ENCODE data around the gene PDGFB. TPM values are rescaled to one million over a fixed set of nuclear protein-coding genes. Genes with fewer than 3 reads are reported as not detected.
A peak's percentile ranks its signal among the peaks of the same experiment; 100 is the strongest.

Gene PDGFB
- polyA plus RNA-seq, 4 donors: 0.22 to 7.5 (median 2.8) TPM

DNA sequence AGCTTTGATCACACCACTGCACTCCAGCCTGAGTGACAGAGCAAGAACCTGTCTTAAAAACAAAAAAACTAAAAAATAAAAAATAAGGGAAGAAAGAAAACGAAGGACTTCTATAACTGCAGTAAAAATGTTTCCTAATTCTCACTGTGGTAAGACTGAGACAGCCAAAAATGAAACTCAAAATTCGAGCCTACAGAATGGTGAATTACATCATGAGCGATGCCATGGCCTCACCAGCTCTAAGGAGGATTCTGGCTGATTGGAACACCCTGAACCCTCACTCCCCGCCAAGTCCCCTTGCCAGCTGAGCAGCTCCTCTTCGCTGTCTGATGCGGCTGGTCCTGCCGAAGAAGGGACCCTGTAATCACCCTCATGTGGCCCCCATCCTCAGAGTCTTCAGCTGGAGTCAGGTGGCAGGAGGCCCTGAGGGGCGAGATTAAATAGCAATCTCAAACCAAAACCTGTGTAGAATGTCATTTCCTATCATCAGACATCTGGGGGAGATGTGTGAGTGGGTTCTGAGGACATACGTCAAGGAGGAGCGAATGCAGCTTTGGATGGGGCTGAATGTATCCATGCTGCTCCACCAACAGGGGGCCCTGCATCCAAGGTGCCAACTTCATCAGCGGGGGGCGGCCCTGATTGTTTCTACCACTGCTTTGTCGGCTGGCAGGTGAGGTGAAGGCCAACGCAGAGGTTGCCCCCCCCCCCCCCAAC lies 29.2 kb downstream of the PDGFB start:
- no peaks in the 10 kb centered on the region for H3K9me3 ChIP-seq (ENCODE audit: control insufficient read depth in 2 of 2, insufficient read depth in 1 of 2, low read depth in 1 of 2, low read length in 1 of 2)
- no peaks in the 10 kb centered on the region for H3K4me1 ChIP-seq (ENCODE audit: control insufficient read depth in 3 of 3, insufficient read depth in 2 of 3, low read depth in 1 of 3, low read length in 2 of 3)
- H3K27me3 ChIP-seq (ENCODE audit: control insufficient read depth in 3 of 3, insufficient read depth in 3 of 3, low read length in 3 of 3): peaks cover 0 to 7% (median 5%) of the 10 kb centered on the region in 3 donors
- no peak for DNase-seq
- no peak for FAIRE-seq
- H3K27ac ChIP-seq (ENCODE audit: low read depth in 1 of 3, low read length in 2 of 3): no peak overlapping the region
- H3K36me3 ChIP-seq (ENCODE audit: control insufficient read depth in 3 of 3, insufficient read depth in 2 of 3, low read depth in 1 of 3, low read length in 3 of 3): no peaks in the 10 kb centered on the region
- WGBS, 3 donors: 46 to 63% (median 48%) methylated on average over 14 of the region's 14 CpGs
- no peak overlapping the region for H3K4me3 ChIP-seq (ENCODE audit: low read depth in 1 of 3, low read length in 3 of 3)

DNA sequence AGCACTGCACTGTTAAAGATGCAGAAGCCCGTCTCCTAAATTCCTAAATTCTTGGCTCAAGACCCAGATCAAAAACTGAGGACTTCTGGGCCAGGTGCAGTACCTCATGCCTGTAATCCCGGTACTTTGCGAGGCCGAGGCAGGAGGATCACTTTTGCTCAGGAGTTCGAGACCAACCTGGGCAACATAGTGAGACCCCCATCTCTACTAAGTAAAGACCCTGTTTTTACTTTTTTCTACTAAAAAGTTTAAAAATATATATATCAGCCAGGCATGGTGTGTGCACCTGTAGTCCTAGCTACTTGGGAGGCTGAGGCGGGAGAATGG lies 29.7 kb downstream of the PDGFB start:
- Histone ChIP-seq H3K27ac (ENCODE audit: low read depth in 1 of 3, low read length in 2 of 3) (no peak overlapping the region), H3K9me3 (ENCODE audit: control insufficient read depth in 2 of 2, insufficient read depth in 1 of 2, low read depth in 1 of 2, low read length in 1 of 2) (no peaks in the 10 kb centered on the region), H3K4me1 (ENCODE audit: control insufficient read depth in 3 of 3, insufficient read depth in 2 of 3, low read depth in 1 of 3, low read length in 2 of 3) (no peaks in the 10 kb centered on the region), H3K4me3 (ENCODE audit: low read depth in 1 of 3, low read length in 3 of 3) (no peak overlapping the region), H3K36me3 (ENCODE audit: control insufficient read depth in 3 of 3, insufficient read depth in 2 of 3, low read depth in 1 of 3, low read length in 3 of 3) (no peaks in the 10 kb centered on the region), H3K27me3 (ENCODE audit: control insufficient read depth in 3 of 3, insufficient read depth in 3 of 3, low read length in 3 of 3) (peaks cover 0 to 7% (median 5%) of the 10 kb centered on the region in 3 donors)
- 75 to 80% (median 78%) methylated on average over 6 of the region's 6 CpGs for WGBS, 3 donors
- no peak for DNase-seq
- FAIRE-seq: no peak

DNA sequence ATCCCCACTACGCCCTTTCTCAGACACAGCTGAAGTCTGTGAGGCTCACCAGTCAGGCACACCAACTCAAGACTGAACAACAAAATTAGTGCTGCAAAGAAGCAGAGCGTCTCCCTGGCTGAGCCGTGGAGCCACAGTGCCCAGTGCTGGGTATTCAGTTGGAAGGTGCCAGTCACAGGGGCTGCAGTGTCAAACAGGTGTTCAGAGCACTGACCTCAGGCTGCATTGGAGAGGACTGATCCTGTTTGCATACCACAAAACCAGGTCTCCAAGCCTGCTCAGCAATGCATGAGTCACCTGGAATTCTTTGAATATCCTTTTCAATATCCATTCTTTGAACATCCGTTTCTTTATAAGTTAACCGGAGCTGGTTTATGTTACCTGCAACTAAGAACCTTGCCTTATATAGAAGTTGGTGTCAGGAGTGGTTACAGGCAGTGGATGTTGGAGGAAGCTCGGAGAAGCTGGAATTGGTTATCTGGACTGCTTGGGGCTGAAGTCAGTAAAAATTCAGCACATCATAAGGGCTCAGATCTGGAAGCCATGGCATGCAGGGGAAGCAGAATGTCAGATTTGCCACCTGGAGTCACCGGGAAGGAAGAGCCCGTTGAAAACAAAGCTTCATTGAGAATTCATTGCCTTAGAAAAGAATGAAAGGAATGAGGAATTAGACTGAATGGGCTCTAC lies 30.3 kb downstream of the PDGFB start:
- Histone ChIP-seq H3K36me3 (ENCODE audit: control insufficient read depth in 3 of 3, insufficient read depth in 2 of 3, low read depth in 1 of 3, low read length in 3 of 3) (no peaks in the 10 kb centered on the region), H3K4me3 (ENCODE audit: low read depth in 1 of 3, low read length in 3 of 3) (no peak overlapping the region), H3K4me1 (ENCODE audit: control insufficient read depth in 3 of 3, insufficient read depth in 2 of 3, low read depth in 1 of 3, low read length in 2 of 3) (no peaks in the 10 kb centered on the region), H3K27ac (ENCODE audit: low read depth in 1 of 3, low read length in 2 of 3) (no peak overlapping the region), H3K27me3 (ENCODE audit: control insufficient read depth in 3 of 3, insufficient read depth in 3 of 3, low read length in 3 of 3) (peaks cover 0 to 7% (median 5%) of the 10 kb centered on the region in 3 donors), H3K9me3 (ENCODE audit: control insufficient read depth in 2 of 2, insufficient read depth in 1 of 2, low read depth in 1 of 2, low read length in 1 of 2) (no peaks in the 10 kb centered on the region)
- no peak for FAIRE-seq
- no peak for DNase-seq
- WGBS, 3 donors: 30 to 53% (median 43%) methylated on average over 8 of the region's 8 CpGs

- no peak for FAIRE-seq
- 63 to 82% (median 72%) methylated on average over 9 of the region's 9 CpGs for WGBS, 3 donors
- no peak overlapping the region for H3K4me3 ChIP-seq (ENCODE audit: low read depth in 1 of 3, low read length in 3 of 3)
- DNase-seq: no peak
- no peaks in the 10 kb centered on the region for H3K9me3 ChIP-seq (ENCODE audit: control insufficient read depth in 2 of 2, insufficient read depth in 1 of 2, low read depth in 1 of 2, low read length in 1 of 2)
- no peak overlapping the region for H3K27ac ChIP-seq (ENCODE audit: low read depth in 1 of 3, low read length in 2 of 3)
- no peaks in the 10 kb centered on the region for H3K36me3 ChIP-seq (ENCODE audit: control insufficient read depth in 3 of 3, insufficient read depth in 2 of 3, low read depth in 1 of 3, low read length in 3 of 3)
- peaks cover 0 to 5% (median 5%) of the 10 kb centered on the region in 3 donors for H3K27me3 ChIP-seq (ENCODE audit: control insufficient read depth in 3 of 3, insufficient read depth in 3 of 3, low read length in 3 of 3)
- H3K4me1 ChIP-seq (ENCODE audit: control insufficient read depth in 3 of 3, insufficient read depth in 2 of 3, low read depth in 1 of 3, low read length in 2 of 3): no peaks in the 10 kb centered on the region
Measured at GRCh38 chr22:39214006-39214382, 30.8 kb downstream of the PDGFB start.

DNA sequence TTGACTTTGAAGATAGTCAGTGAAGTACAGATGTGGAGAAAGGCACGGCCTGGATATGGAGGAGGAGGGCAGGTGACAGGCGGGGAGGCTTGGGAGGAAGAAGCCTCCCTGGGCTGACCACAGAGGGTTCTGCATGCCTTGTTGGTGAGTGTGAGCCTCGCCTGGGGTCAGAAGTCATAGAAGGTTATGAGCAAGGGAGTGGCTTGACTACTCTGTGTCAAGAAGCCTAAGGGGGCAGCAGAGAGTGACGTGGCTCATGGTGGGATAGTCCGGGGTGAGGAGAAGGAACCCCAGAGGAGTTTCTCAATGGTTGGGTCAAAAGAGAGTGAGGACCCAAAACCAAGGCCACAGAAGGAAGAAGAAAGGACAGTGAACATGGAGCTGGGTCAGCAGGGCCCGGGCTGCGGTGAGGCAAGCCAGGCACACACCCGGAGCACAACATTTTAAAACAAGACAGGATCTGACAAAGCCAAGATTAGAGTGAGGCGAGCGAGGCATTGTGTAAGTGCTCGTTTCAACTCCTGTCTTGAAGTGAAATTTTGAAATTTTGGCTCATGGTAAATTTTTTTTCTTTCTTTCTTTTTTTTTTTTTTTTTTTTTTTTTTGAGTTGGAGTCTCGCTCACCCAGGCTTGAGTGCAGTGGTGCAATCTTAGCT lies 31.9 kb downstream of the PDGFB start:
- WGBS, 3 donors: 60 to 74% (median 63%) methylated on average over 12 of the region's 12 CpGs
- peaks cover 0 to 5% (median 4%) of the 10 kb centered on the region in 3 donors for H3K27me3 ChIP-seq (ENCODE audit: control insufficient read depth in 3 of 3, insufficient read depth in 3 of 3, low read length in 3 of 3)
- no peaks in the 10 kb centered on the region for H3K4me1 ChIP-seq (ENCODE audit: control insufficient read depth in 3 of 3, insufficient read depth in 2 of 3, low read depth in 1 of 3, low read length in 2 of 3)
- H3K4me3 ChIP-seq (ENCODE audit: low read depth in 1 of 3, low read length in 3 of 3): no peak overlapping the region
- DNase-seq (no peak), FAIRE-seq (no peak)
- H3K36me3 ChIP-seq (ENCODE audit: control insufficient read depth in 3 of 3, insufficient read depth in 2 of 3, low read depth in 1 of 3, low read length in 3 of 3): no peaks in the 10 kb centered on the region
- no peak overlapping the region for H3K27ac ChIP-seq (ENCODE audit: low read depth in 1 of 3, low read length in 2 of 3)
- no peaks in the 10 kb centered on the region for H3K9me3 ChIP-seq (ENCODE audit: control insufficient read depth in 2 of 2, insufficient read depth in 1 of 2, low read depth in 1 of 2, low read length in 1 of 2)

- H3K36me3 ChIP-seq (ENCODE audit: control insufficient read depth in 3 of 3, insufficient read depth in 2 of 3, low read depth in 1 of 3, low read length in 3 of 3): no peaks in the 10 kb centered on the region
- peaks cover 0 to 4% (median 0%) of the 10 kb centered on the region in 3 donors for H3K27me3 ChIP-seq (ENCODE audit: control insufficient read depth in 3 of 3, insufficient read depth in 3 of 3, low read length in 3 of 3)
- no peak overlapping the region for H3K27ac ChIP-seq (ENCODE audit: low read depth in 1 of 3, low read length in 2 of 3)
- no peaks in the 10 kb centered on the region for H3K4me1 ChIP-seq (ENCODE audit: control insufficient read depth in 3 of 3, insufficient read depth in 2 of 3, low read depth in 1 of 3, low read length in 2 of 3)
- no peaks in the 10 kb centered on the region for H3K9me3 ChIP-seq (ENCODE audit: control insufficient read depth in 2 of 2, insufficient read depth in 1 of 2, low read depth in 1 of 2, low read length in 1 of 2)
- DNase-seq (no peak), FAIRE-seq (no peak)
- no peak overlapping the region for H3K4me3 ChIP-seq (ENCODE audit: low read depth in 1 of 3, low read length in 3 of 3)
- WGBS, 3 donors: 41 to 84% (median 48%) methylated on average over 9 of the region's 9 CpGs
Measured at GRCh38 chr22:39209756-39210155, 35.0 kb downstream of the PDGFB start.

DNA sequence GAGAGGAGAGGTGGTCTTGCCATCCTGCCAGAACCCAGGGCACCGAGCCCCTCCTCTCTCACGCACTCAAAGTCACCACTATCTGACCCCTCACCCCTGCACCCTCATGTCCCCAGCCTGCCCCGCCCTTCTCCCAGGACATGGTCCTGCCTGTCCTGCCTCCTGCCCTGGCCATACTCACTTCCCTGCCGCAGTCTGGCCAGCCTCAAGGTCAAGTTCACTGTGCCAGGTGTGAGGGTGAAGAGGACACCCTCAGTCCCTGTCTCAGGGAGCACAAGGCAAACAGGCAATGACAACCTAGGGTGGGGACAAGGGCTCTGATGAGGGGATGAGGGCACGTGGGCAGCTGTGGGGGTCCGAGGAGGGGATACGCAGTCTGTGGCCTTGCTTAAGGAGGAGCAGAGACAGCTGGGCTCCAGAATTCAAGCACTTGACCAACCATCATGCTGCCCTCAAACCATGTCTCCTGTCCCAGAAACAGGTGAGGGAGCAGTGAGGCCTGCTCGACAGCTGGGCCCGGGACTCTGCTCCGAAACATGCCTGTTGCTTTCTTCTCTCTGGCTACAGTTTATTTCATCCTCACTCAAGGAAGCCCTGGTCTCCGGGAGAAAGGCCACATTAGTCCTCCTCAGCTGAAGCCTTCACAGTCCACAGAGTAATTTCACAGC lies 36.6 kb downstream of the PDGFB start:
- H3K9me3 ChIP-seq (ENCODE audit: control insufficient read depth in 2 of 2, insufficient read depth in 1 of 2, low read depth in 1 of 2, low read length in 1 of 2): no peaks in the 10 kb centered on the region
- H3K4me3 ChIP-seq (ENCODE audit: low read depth in 1 of 3, low read length in 3 of 3): no peak overlapping the region
- no peaks in the 10 kb centered on the region for H3K27me3 ChIP-seq (ENCODE audit: control insufficient read depth in 3 of 3, insufficient read depth in 3 of 3, low read length in 3 of 3)
- no peaks in the 10 kb centered on the region for H3K36me3 ChIP-seq (ENCODE audit: control insufficient read depth in 3 of 3, insufficient read depth in 2 of 3, low read depth in 1 of 3, low read length in 3 of 3)
- 77 to 81% (median 80%) methylated on average over 11 of the region's 11 CpGs for WGBS, 3 donors
- no peak overlapping the region for H3K27ac ChIP-seq (ENCODE audit: low read depth in 1 of 3, low read length in 2 of 3)
- DNase-seq (no peak), FAIRE-seq (no peak)
- H3K4me1 ChIP-seq (ENCODE audit: control insufficient read depth in 3 of 3, insufficient read depth in 2 of 3, low read depth in 1 of 3, low read length in 2 of 3): no peaks in the 10 kb centered on the region

DNA sequence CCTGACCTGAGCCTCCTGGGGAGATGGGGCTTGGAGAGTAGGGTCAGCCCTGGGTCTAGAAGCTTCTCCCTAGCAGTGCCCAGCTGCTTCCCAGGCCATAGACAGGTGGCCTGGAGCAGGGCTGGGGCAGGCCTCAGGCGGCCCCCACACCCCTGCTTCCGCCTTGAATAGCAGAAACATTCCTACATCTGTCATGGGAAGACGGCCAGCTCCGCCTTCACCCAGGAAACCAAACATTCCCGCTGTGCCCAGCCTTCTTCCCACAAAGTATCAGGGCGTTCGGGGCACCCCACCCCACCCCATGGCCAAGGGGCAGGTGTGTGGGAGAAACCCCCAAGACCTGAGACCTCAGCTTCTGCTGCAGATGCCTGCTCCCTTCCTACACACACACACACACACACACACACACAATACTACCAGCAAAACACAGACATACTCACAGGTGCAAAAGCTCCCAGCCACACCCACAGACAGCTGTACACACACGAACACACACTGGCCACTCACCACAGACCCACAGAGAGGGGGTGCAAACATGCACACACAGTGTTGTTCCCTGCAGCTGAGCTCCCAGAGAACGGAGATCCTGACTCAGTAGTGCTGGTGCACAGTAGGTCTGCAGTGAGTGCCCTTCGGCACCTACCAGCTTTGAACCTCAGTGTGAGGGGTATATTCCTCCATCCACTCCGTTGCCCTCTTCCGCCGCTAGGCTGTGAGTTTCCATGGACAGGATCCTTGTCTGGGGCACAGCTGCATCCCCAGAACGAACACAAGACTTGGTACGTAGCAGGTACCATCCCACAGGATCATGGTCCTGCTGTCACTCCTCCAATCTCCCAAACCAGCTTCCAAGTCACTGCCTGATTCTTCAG lies 37.4 kb downstream of the PDGFB start:
- Histone ChIP-seq H3K4me3 (ENCODE audit: low read depth in 1 of 3, low read length in 3 of 3) (no peak overlapping the region), H3K27me3 (ENCODE audit: control insufficient read depth in 3 of 3, insufficient read depth in 3 of 3, low read length in 3 of 3) (no peaks in the 10 kb centered on the region), H3K36me3 (ENCODE audit: control insufficient read depth in 3 of 3, insufficient read depth in 2 of 3, low read depth in 1 of 3, low read length in 3 of 3) (no peaks in the 10 kb centered on the region), H3K4me1 (ENCODE audit: control insufficient read depth in 3 of 3, insufficient read depth in 2 of 3, low read depth in 1 of 3, low read length in 2 of 3) (no peaks in the 10 kb centered on the region), H3K27ac (ENCODE audit: low read depth in 1 of 3, low read length in 2 of 3) (no peak overlapping the region), H3K9me3 (ENCODE audit: control insufficient read depth in 2 of 2, insufficient read depth in 1 of 2, low read depth in 1 of 2, low read length in 1 of 2) (no peaks in the 10 kb centered on the region)
- FAIRE-seq: no peak
- DNase-seq: peak in 1 of 2 donors; percentile 20
- 35 to 54% (median 41%) methylated on average over 15 of the region's 15 CpGs for WGBS, 3 donors
